ENCODE measurements around the gene MRRF.
"Not testable (repeated sequence)": the region's sequence is repeated elsewhere in the genome, so short reads cannot be mapped to it uniquely, and the experiment has no call there.

Gene MRRF

GRCh38 chr9:122329597-122329996 is 64.9 kb downstream of the MRRF start:
- H3K27ac Mint-ChIP-seq: no peak overlapping the region
- no peak overlapping the region for H3K4me3 Mint-ChIP-seq
- H3K4me1 Mint-ChIP-seq: no peaks in the 10 kb centered on the region

GRCh38 chr9:122330466-122330865 is 65.8 kb downstream of the MRRF start:
- DNase-seq (ENCODE audit: low spot score in 2 of 2); H3K9me3 Mint-ChIP-seq; H3K4me1 Mint-ChIP-seq; H3K4me3 Mint-ChIP-seq; ATAC-seq; H3K27ac Mint-ChIP-seq: not testable (repeated sequence)
- peaks cover 17% of the 10 kb centered on the region for H3K36me3 Mint-ChIP-seq

More at GRCh38 chr9:122329597-122329996, 64.9 kb downstream of the MRRF start:
- Mint-ChIP-seq H3K36me3 (peaks cover 19% of the 10 kb centered on the region), H3K9me3 (no peaks in the 10 kb centered on the region)
- ATAC-seq: no peak
- DNase-seq (ENCODE audit: low spot score in 2 of 2): no peak

GRCh38 chr9:122331523-122331927 is 66.8 kb downstream of the MRRF start:
- no peak for DNase-seq (ENCODE audit: low spot score in 2 of 2)
- Mint-ChIP-seq H3K4me1 (no peaks in the 10 kb centered on the region), H3K27ac (peak overlapping the region; percentile 0), H3K9me3 (no peaks in the 10 kb centered on the region), H3K4me3 (no peak overlapping the region), H3K36me3 (peaks cover 12% of the 10 kb centered on the region)
- ATAC-seq: no peak

- no peak for ATAC-seq
- H3K27ac Mint-ChIP-seq: peak overlapping the region; percentile 0
- no peaks in the 10 kb centered on the region for H3K4me1 Mint-ChIP-seq
- H3K4me3 Mint-ChIP-seq: no peak overlapping the region
- peaks cover 12% of the 10 kb centered on the region for H3K36me3 Mint-ChIP-seq
- no peaks in the 10 kb centered on the region for H3K9me3 Mint-ChIP-seq
- DNase-seq (ENCODE audit: low spot score in 2 of 2): no peak
Measured at GRCh38 chr9:122332083-122332482, 67.4 kb downstream of the MRRF start.

GRCh38 chr9:122332644-122333043 is 68.0 kb downstream of the MRRF start:
- Mint-ChIP-seq H3K36me3 (peaks cover 12% of the 10 kb centered on the region), H3K9me3 (no peaks in the 10 kb centered on the region), H3K27ac (no peak overlapping the region), H3K4me3 (no peak overlapping the region), H3K4me1 (no peaks in the 10 kb centered on the region)
- ATAC-seq (no peak), DNase-seq (ENCODE audit: low spot score in 2 of 2) (no peak)

GRCh38 chr9:122333169-122333808 is 68.6 kb downstream of the MRRF start:
- no peaks in the 10 kb centered on the region for H3K4me1 Mint-ChIP-seq
- no peak for ATAC-seq
- H3K9me3 Mint-ChIP-seq: no peaks in the 10 kb centered on the region
- H3K36me3 Mint-ChIP-seq: peaks cover 7% of the 10 kb centered on the region
- no peak for DNase-seq (ENCODE audit: low spot score in 2 of 2)
- H3K27ac Mint-ChIP-seq: no peak overlapping the region
- no peak overlapping the region for H3K4me3 Mint-ChIP-seq

- ATAC-seq: no peak
- Mint-ChIP-seq H3K27ac (no peak overlapping the region), H3K4me1 (no peaks in the 10 kb centered on the region), H3K9me3 (no peaks in the 10 kb centered on the region), H3K36me3 (no peaks in the 10 kb centered on the region), H3K4me3 (no peak overlapping the region)
- DNase-seq (ENCODE audit: low spot score in 2 of 2): no peak
Measured at GRCh38 chr9:122334916-122335315, 70.2 kb downstream of the MRRF start.

GRCh38 chr9:122336189-122336588 is 71.5 kb downstream of the MRRF start:
- no peak for ATAC-seq
- no peak for DNase-seq (ENCODE audit: low spot score in 2 of 2)
- Mint-ChIP-seq H3K9me3 (no peaks in the 10 kb centered on the region), H3K4me1 (no peaks in the 10 kb centered on the region), H3K36me3 (no peaks in the 10 kb centered on the region), H3K27ac (no peak overlapping the region), H3K4me3 (no peak overlapping the region)

- no peak overlapping the region for H3K27ac Mint-ChIP-seq
- H3K36me3 Mint-ChIP-seq: no peaks in the 10 kb centered on the region
- no peaks in the 10 kb centered on the region for H3K4me1 Mint-ChIP-seq
- ATAC-seq (no peak), DNase-seq (ENCODE audit: low spot score in 2 of 2) (no peak)
- no peaks in the 10 kb centered on the region for H3K9me3 Mint-ChIP-seq
- no peak overlapping the region for H3K4me3 Mint-ChIP-seq
Measured at GRCh38 chr9:122336866-122337555, 72.3 kb downstream of the MRRF start.

GRCh38 chr9:122337556-122337929 is 72.9 kb downstream of the MRRF start:
- H3K4me1 Mint-ChIP-seq: no peaks in the 10 kb centered on the region
- DNase-seq (ENCODE audit: low spot score in 2 of 2) (no peak), ATAC-seq (no peak)
- H3K36me3 Mint-ChIP-seq: no peaks in the 10 kb centered on the region
- no peak overlapping the region for H3K4me3 Mint-ChIP-seq
- H3K27ac Mint-ChIP-seq: no peak overlapping the region
- no peaks in the 10 kb centered on the region for H3K9me3 Mint-ChIP-seq

- DNase-seq (ENCODE audit: low spot score in 2 of 2) (no peak), ATAC-seq (no peak)
- H3K4me1 Mint-ChIP-seq: no peaks in the 10 kb centered on the region
- no peak overlapping the region for H3K4me3 Mint-ChIP-seq
- no peak overlapping the region for H3K27ac Mint-ChIP-seq
- H3K9me3 Mint-ChIP-seq: no peaks in the 10 kb centered on the region
- H3K36me3 Mint-ChIP-seq: no peaks in the 10 kb centered on the region
Measured at GRCh38 chr9:122338536-122338935, 73.9 kb downstream of the MRRF start.

GRCh38 chr9:122338994-122339393 is 74.3 kb downstream of the MRRF start:
- H3K9me3 Mint-ChIP-seq: no peaks in the 10 kb centered on the region
- no peak overlapping the region for H3K4me3 Mint-ChIP-seq
- ATAC-seq (no peak), DNase-seq (ENCODE audit: low spot score in 2 of 2) (no peak)
- H3K27ac Mint-ChIP-seq: no peak overlapping the region
- no peaks in the 10 kb centered on the region for H3K4me1 Mint-ChIP-seq
- H3K36me3 Mint-ChIP-seq: no peaks in the 10 kb centered on the region

GRCh38 chr9:122339579-122339978 is 74.9 kb downstream of the MRRF start:
- no peak for DNase-seq (ENCODE audit: low spot score in 2 of 2)
- H3K27ac Mint-ChIP-seq: no peak overlapping the region
- ATAC-seq: no peak
- H3K36me3 Mint-ChIP-seq: no peaks in the 10 kb centered on the region
- no peaks in the 10 kb centered on the region for H3K9me3 Mint-ChIP-seq
- H3K4me1 Mint-ChIP-seq: no peaks in the 10 kb centered on the region
- H3K4me3 Mint-ChIP-seq: no peak overlapping the region

GRCh38 chr9:122340161-122340560 is 75.5 kb downstream of the MRRF start:
- no peak for DNase-seq (ENCODE audit: low spot score in 2 of 2)
- H3K36me3 Mint-ChIP-seq: no peaks in the 10 kb centered on the region
- H3K4me1 Mint-ChIP-seq: no peaks in the 10 kb centered on the region
- H3K4me3 Mint-ChIP-seq: no peak overlapping the region
- no peak for ATAC-seq
- no peaks in the 10 kb centered on the region for H3K9me3 Mint-ChIP-seq
- H3K27ac Mint-ChIP-seq: no peak overlapping the region

- DNase-seq (ENCODE audit: low spot score in 2 of 2): no peak
- Mint-ChIP-seq H3K27ac (no peak overlapping the region), H3K9me3 (no peaks in the 10 kb centered on the region), H3K4me1 (no peaks in the 10 kb centered on the region), H3K4me3 (no peak overlapping the region), H3K36me3 (no peaks in the 10 kb centered on the region)
- ATAC-seq: no peak
Measured at GRCh38 chr9:122342323-122343050, 77.8 kb downstream of the MRRF start.

Measured in stimulated activated effector memory CD8-positive, alpha-beta T cell treated with anti-CD3 and anti-CD28 coated beads, Interleukin-12 subunit alpha, Interleukin-12 subunit beta, amount 100 ng/mL, for 72 hours (primary cell).